ENCODE results near the gene CYBA.

The CYBA gene

DNA sequence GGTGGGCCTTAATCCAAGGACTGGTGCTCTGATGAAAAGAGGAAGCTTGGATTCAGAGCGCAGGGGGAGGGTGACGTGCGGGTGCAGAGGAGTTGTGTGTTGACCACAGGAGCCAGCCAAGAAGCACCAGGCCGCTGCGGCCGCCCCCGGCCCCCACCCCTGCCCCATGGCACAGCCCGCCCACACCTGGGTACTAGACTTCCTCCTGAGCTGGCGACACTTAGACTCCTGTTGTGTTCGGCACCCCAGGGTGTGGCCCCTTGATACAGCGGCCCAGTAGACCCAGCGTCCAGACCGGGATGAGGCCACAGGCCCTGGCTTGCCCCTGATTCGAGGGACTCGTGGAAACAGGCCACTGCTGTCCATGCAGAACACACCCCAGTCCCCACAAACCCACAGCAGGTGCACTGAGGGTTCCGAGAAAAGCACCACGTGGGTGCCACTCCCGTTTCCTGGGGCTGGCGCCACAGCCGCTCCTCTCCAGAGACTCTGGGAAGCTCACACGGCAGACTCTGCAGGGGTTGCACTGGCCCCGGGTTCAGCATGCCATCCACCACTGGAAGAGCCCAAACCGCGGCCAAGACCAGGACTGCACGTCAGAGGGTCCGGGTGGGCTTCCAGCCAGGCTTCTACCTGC, 41.2 kb upstream of the CYBA start:
- TF ChIP-seq, protein P1, sequence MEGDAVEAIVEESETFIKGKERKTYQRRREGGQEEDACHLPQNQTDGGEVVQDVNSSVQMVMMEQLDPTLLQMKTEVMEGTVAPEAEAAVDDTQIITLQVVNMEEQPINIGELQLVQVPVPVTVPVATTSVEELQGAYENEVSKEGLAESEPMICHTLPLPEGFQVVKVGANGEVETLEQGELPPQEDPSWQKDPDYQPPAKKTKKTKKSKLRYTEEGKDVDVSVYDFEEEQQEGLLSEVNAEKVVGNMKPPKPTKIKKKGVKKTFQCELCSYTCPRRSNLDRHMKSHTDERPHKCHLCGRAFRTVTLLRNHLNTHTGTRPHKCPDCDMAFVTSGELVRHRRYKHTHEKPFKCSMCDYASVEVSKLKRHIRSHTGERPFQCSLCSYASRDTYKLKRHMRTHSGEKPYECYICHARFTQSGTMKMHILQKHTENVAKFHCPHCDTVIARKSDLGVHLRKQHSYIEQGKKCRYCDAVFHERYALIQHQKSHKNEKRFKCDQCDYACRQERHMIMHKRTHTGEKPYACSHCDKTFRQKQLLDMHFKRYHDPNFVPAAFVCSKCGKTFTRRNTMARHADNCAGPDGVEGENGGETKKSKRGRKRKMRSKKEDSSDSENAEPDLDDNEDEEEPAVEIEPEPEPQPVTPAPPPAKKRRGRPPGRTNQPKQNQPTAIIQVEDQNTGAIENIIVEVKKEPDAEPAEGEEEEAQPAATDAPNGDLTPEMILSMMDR (IDR thresholded peaks at IDR 0.05; ENCODE audit: insufficient read depth, low read depth, low read length, missing control alignments) = no peak
- H3K4me3 ChIP-seq (ENCODE audit: low read depth, low read length) = no peak overlapping the region
- DNase-seq (ENCODE audit: low read depth) = no peak

DNA sequence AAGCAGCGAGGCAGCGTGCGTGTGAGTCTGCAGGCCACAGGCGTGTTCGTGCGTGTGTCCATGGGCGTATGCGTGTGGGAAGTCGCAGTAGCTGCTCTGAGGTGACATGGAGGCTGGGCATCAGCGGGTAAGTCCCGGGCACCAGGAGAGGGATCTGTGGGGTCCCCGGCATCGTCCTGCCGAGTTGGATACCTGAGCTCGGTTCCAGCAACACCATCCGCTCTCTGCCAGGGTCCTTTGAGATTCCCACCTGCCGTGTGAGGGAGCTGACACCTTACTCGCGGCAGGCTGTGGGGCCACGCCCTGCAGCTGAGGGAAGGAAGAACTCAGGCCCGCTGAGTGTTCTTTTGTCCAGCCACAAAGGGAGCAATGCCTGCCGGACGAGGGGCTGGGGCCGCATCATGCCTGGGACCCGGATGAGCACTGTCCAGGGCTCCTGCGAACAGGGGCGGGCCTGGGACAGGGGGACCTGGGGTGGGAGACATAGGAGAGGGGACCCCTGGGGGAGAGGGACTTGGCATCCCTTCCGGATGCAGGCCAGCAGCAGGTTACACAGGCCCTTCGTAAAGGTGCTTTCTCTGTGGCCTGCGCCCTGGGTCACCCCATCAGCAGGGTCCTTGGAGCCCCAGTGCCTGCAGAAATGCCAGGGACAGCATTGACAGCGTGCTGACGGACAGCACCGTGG, 40.4 kb upstream of the CYBA start:
- TF ChIP-seq, protein P1 (IDR thresholded peaks at IDR 0.05; ENCODE audit: insufficient read depth, low read depth, low read length, missing control alignments) = no peak
- H3K4me3 ChIP-seq (ENCODE audit: low read depth, low read length) = no peak overlapping the region
- DNase-seq (ENCODE audit: low read depth) = no peak

DNA sequence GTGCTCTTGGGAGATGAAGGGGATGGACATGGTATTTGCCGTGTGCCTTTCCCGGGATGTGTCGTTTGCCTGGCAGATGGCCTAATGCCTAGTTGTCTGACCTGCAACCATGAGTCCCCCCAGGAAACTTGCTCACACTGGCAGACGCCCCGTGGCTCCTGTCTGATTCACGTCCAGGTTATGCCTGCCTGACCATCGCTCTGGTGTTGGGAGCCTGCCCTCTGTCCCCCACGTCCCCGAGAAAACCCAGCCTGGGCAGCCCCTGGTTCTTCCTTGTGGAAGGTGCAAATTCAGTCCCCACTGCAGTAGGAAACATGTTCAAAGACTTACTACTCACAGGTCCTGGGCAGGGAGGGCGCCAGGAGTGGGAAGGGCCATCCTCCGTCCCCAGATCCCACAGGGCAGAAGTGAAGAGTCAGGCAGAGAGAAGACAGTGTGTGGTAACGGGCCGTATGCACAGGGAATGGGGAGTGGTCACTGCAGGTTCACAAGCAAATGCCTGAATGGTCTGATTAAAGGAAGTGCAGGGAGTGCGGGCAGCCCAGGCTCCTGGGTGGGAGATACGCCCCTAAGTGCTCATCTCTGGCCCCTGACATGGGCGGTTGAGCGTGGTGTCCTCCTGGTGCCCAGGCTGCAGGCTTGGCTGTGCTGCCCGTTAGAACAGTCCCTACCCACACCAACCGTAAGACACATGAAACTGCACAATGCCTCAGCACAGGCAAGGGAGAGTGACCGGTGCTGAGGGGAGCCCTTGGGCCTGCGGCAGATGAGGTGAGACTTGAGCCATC, 39.7 kb upstream of the CYBA start:
- TF ChIP-seq, protein P1 (IDR thresholded peaks at IDR 0.05; ENCODE audit: insufficient read depth, low read depth, low read length, missing control alignments) = no peak
- no peak for DNase-seq (ENCODE audit: low read depth)
- H3K4me3 ChIP-seq (ENCODE audit: low read depth, low read length) = no peak overlapping the region

DNA sequence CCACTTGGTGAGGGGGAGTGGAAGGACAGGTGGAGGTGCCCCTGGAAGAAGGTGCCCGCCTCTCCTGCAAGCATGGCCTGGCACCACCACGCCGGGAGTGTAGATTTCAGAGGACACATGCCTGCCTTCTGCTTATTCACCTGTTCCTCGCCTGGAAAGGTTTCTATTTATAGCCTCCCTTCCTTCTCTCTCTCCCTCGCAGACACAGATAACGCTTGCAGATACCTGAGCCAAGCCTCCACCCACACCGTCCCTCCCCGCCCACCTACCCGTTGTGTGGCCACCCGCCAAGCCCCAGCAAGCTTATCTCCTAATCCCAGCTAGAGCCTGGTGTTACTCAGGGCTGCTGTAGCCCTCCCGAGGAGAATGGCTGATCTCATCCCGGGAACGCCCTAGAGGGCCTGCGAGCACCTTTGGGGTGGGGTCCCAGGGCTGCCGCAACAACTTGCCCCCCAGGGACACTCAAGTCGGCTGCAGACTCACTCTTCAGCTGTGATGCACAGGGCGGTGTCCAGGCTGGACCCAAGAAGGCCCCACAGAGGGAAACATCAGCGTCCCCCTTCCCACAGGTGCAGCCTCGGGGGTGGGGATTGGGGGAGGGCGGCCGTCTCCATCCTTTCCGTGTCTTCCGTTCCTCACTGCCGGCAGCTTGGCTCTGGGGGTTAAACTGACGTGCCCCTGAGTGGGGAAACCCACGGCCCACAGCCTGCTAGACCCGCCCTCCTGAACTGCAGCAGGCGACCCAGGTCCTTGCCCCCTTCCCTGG, 37.3 kb upstream of the CYBA start:
- no peak for DNase-seq (ENCODE audit: low read depth)
- TF ChIP-seq, protein P1 (IDR thresholded peaks at IDR 0.05; ENCODE audit: insufficient read depth, low read depth, low read length, missing control alignments) = no peak
- no peak overlapping the region for H3K4me3 ChIP-seq (ENCODE audit: low read depth, low read length)

DNA sequence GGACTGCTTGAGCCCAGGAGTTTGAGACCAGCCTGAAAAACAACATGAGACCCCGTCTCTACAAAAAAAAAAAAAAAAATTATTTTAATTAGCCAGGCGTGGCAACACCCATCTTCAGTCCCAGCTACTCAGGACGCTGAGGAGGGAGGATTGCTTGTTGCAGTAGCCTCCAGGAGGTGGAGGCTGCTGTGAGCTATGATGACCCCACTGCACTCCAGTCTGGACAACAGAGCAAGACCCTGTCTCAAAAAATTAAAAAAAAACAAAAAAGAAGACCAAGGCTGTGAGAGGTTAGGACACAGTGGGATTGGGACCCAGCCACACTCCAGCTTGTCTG, 36.8 kb upstream of the CYBA start:
- no peak overlapping the region for H3K4me3 ChIP-seq (ENCODE audit: low read depth, low read length)
- DNase-seq (ENCODE audit: low read depth) = no peak
- TF ChIP-seq, protein P1 (IDR thresholded peaks at IDR 0.05; ENCODE audit: insufficient read depth, low read depth, low read length, missing control alignments) = no peak

DNA sequence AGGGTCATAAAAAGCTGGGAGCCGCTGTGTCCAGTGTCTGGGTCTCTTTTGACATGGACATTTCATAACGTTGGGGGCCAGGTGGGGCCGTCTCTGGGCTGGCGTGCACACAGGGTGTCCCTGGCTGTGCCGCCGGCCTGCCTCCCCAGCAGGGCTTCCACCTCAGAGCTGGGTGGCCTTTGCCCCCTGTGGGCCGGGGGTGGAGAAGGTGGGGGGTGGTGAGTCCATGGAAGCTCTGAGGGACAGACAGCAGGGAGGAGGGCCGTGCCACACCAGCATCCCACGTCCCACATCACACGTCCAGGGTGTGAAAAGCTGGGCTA, 36.4 kb upstream of the CYBA start:
- TF ChIP-seq, protein P1 (IDR thresholded peaks at IDR 0.05; ENCODE audit: insufficient read depth, low read depth, low read length, missing control alignments) = no peak
- no peak overlapping the region for H3K4me3 ChIP-seq (ENCODE audit: low read depth, low read length)
- DNase-seq (ENCODE audit: low read depth) = no peak

All from GM12865 (cell line).